ENCODE results near the gene CASZ1. TPM values are rescaled to one million over a fixed set of nuclear protein-coding genes. Genes with fewer than 3 reads are reported as not detected.

Gene CASZ1
- total RNA-seq, 1 experiment from 2014 or later, result 3.9 TPM

GRCh38 chr1:10671090-10671489 is 125.4 kb downstream of the CASZ1 start:
- Histone ChIP-seq H3K4ac (ENCODE audit: low read depth, low read length) (no peak overlapping the region), H3K79me1 (ENCODE audit: insufficient read depth, low read depth, low read length, poor library complexity, severe bottlenecking) (no peaks in the 10 kb centered on the region), H4K8ac (replicated peaks; ENCODE audit: insufficient read length, low read depth, low read length) (no peak overlapping the region), H3K56ac (ENCODE audit: insufficient read length, low read depth, low read length) (no peak overlapping the region), H2BK5ac (ENCODE audit: insufficient read length, low read length) (no peak overlapping the region), H3K27me3 (ENCODE audit: insufficient read depth, low read length) (no peaks in the 10 kb centered on the region), H2BK12ac (ENCODE audit: insufficient read length, low read depth, low read length) (no peak overlapping the region), H2AFZ (ENCODE audit: low read length) (no peak overlapping the region), H2BK15ac (ENCODE audit: low read depth, low read length) (no peak overlapping the region), H3K18ac (ENCODE audit: insufficient read length, low read depth, low read length) (no peak overlapping the region), H3K23me2 (ENCODE audit: insufficient read length, low read depth, low read length, poor library complexity, severe bottlenecking) (no peaks in the 10 kb centered on the region), H3K4me2 (ENCODE audit: insufficient read depth, insufficient read length, low read length) (no peak overlapping the region), H3K27ac (ENCODE audit: insufficient read length, low read depth, low read length) (no peak overlapping the region), H3K4me1 (ENCODE audit: insufficient read depth, low read length) (no peaks in the 10 kb centered on the region; the same call in 1 of the 2 replicates), H4K5ac (ENCODE audit: insufficient read length, low read depth, low read length) (no peak overlapping the region), H3K9ac (ENCODE audit: extremely low read depth, insufficient read length, low read length) (no peak overlapping the region), H2BK120ac (ENCODE audit: low read depth, low read length, poor library complexity, severe bottlenecking) (no peak overlapping the region), H3T11ph (ENCODE audit: low read length) (no peak overlapping the region), H3K23ac (ENCODE audit: insufficient read length, low read depth, low read length) (no peak overlapping the region), H4K20me1 (ENCODE audit: control insufficient read depth, insufficient read depth, insufficient read length) (no peaks in the 10 kb centered on the region), H2BK20ac (ENCODE audit: low read depth, low read length, poor library complexity, severe bottlenecking) (no peak overlapping the region), H2AK5ac (ENCODE audit: insufficient read length, low read length) (no peak overlapping the region), H3K9me3 (ENCODE audit: control insufficient read depth, low read depth, low read length) (no peaks in the 10 kb centered on the region), H4K91ac (ENCODE audit: insufficient read length, low read depth, low read length) (no peak overlapping the region), H3K79me2 (ENCODE audit: insufficient read depth, low read length) (no peaks in the 10 kb centered on the region), H3K14ac (ENCODE audit: insufficient read depth, low read length) (no peak overlapping the region)
- no peaks in the 10 kb centered on the region for H3K9me3 Mint-ChIP-seq
- no peaks in the 10 kb centered on the region for H3K27me3 Mint-ChIP-seq (ENCODE audit: low read depth)
- peak overlapping the region in 2 of 3 experiments; percentile 50 to 91; a peak in 2 of 7 replicates for H3K27ac Mint-ChIP-seq
- no peaks in the 10 kb centered on the region; a peak in 1 of 7 replicates for H3K36me3 Mint-ChIP-seq (ENCODE audit: insufficient read depth in 1 of 3, low read depth in 3 of 3)
- WGBS (ENCODE audit: extremely low coverage, insufficient read length, low lambda C conversion rate), result no CpG with 5 or more reads among the region's 18 CpGs
- TF ChIP-seq CTCF (conservative IDR thresholded peaks at IDR 0.05), result no peak
- H3K4me3 Mint-ChIP-seq, result no peak overlapping the region; a peak in 1 of 5 replicates
- H3K4me1 Mint-ChIP-seq, result peaks cover 4 to 26% of the 10 kb centered on the region in 2 experiments
- DNase-seq, result no peak

Measured in H9 (cell line).